Pons (tissue), 1 donor: ENCODE measurements around the gene PRX.
"Not testable (repeated sequence)": the region's sequence is repeated elsewhere in the genome, so short reads cannot be mapped to it uniquely, and the experiment has no call there.

Experiments used
- DNase-seq: peaks from one replicate; pipeline ENCODE4 v3.0.0-alpha.2; 2016; ENCODE audit warnings: low spot score

Gene PRX

GRCh38 chr19:40392123-40392522 lies 21.1 kb downstream of the PRX start:
- DNase-seq: no peak

GRCh38 chr19:40390084-40390742 lies 23.0 kb downstream of the PRX start, which contains the start of gene HIPK4:
TSS of gene HIPK4 (minus strand) at chr19:40390181. CDS start at chr19:40389902, 279 bp downstream.
- no peak for DNase-seq

GRCh38 chr19:40389404-40390083 lies 23.6 kb downstream of the PRX start:
- no peak for DNase-seq

GRCh38 chr19:40388481-40388880 lies 24.7 kb downstream of the PRX start:
- no peak for DNase-seq

GRCh38 chr19:40387155-40387554 lies 26.0 kb downstream of the PRX start:
- DNase-seq: no peak

- no peak for DNase-seq
These were observed 29.4 kb downstream of the PRX start for GRCh38 chr19:40383668-40384248.

GRCh38 chr19:40381321-40381720 lies 31.9 kb downstream of the PRX start:
- DNase-seq: no peak

GRCh38 chr19:40380199-40381037 lies 32.8 kb downstream of the PRX start:
- no peak for DNase-seq

GRCh38 chr19:40379446-40380198 lies 33.6 kb downstream of the PRX start:
- DNase-seq: no peak

- no peak for DNase-seq
These were observed 34.7 kb downstream of the PRX start for GRCh38 chr19:40378509-40378908.

GRCh38 chr19:40377876-40378385 lies 35.2 kb downstream of the PRX start:
- DNase-seq: no peak

GRCh38 chr19:40376286-40376862 lies 36.8 kb downstream of the PRX start:
- DNase-seq: no peak

GRCh38 chr19:40374084-40374483 lies 39.1 kb downstream of the PRX start:
- no peak for DNase-seq

- no peak for DNase-seq
These were observed 41.4 kb downstream of the PRX start for GRCh38 chr19:40371802-40372122.

- DNase-seq: no peak
These were observed 42.0 kb downstream of the PRX start for GRCh38 chr19:40370997-40371801.

- not testable (repeated sequence) for DNase-seq
These were observed 42.9 kb downstream of the PRX start for GRCh38 chr19:40370253-40370652.

- DNase-seq: no peak
These were observed 43.4 kb downstream of the PRX start for GRCh38 chr19:40369797-40370196.

GRCh38 chr19:40367577-40368434 lies 45.4 kb downstream of the PRX start:
- DNase-seq: no peak
